GM10266 (cell line): Measurements from ENCODE around the gene USP37.

Experiments used
- DNase-seq: peaks from one replicate; pipeline ENCODE4 v3.0.0; 2012; ENCODE audit errors: extremely low spot score
- CTCF ChIP-seq: IDR thresholded peaks from 2 replicates; pipeline ENCODE4 v1.5.1; 2012; ENCODE audit warnings: mild to moderate bottlenecking, low read depth; ENCODE audit not compliant: control insufficient read depth, insufficient read depth; ENCODE audit errors: missing control alignments

The USP37 gene

GRCh38 chr2:218474527-218474926 lies 93.6 kb downstream of the USP37 start:
- no peak for DNase-seq
- TF ChIP-seq CTCF, result no peak

- TF ChIP-seq CTCF, result no peak
- DNase-seq, result no peak
Measured at GRCh38 chr2:218472988-218473387, 95.2 kb downstream of the USP37 start.

- TF ChIP-seq CTCF, result no peak
Measured at GRCh38 chr2:218471982-218472381, 96.2 kb downstream of the USP37 start.

GRCh38 chr2:218471036-218471435 lies 97.1 kb downstream of the USP37 start:
- no peak for DNase-seq
- TF ChIP-seq CTCF, result no peak

More at GRCh38 chr2:218471982-218472381, 96.2 kb downstream of the USP37 start:
- DNase-seq, result no peak

- no peak for TF ChIP-seq CTCF
- no peak for DNase-seq
Measured at GRCh38 chr2:218470448-218470847, 97.7 kb downstream of the USP37 start.

- peak; percentile 12 for TF ChIP-seq CTCF
- DNase-seq, result no peak
Measured at GRCh38 chr2:218465987-218466633, 102.0 kb downstream of the USP37 start.

- DNase-seq, result no peak
- TF ChIP-seq CTCF, result no peak
Measured at GRCh38 chr2:218458598-218458997, 109.6 kb downstream of the USP37 start.
